Ovary (tissue), 9 donors: ENCODE results near the gene FADS2. TPM values are rescaled to one million over a fixed set of nuclear protein-coding genes. Genes with fewer than 3 reads are reported as not detected.
A peak's percentile ranks its signal among the peaks of the same experiment; 100 is the strongest.

Experiments
- DNase-seq, 5 donors: peaks; one replicate each; pipeline ENCODE4 v3.0.0-alpha.2; 2019 to 2020
- H3K27ac ChIP-seq, 2 donors: fragments of 200-600 bp; one replicate each; pipeline versions ENCODE4 v1.5.1 to v1.8.0; 2019 to 2022
- H3K27me3 ChIP-seq: fragments of 200-600 bp; one replicate; pipeline ENCODE4 v1.8.0; 2022
- H3K36me3 ChIP-seq: fragments of 200-600 bp; sonication (generic); one replicate; pipeline ENCODE4 v1.5.1; 2019
- H3K4me1 ChIP-seq: one replicate; pipeline ENCODE4 v1.8.1; 2013; ENCODE audit warnings: mild to moderate bottlenecking, moderate library complexity; ENCODE audit not compliant: insufficient read depth
- H3K4me3 ChIP-seq: fragments of 200-600 bp; sonication (generic); one replicate; pipeline ENCODE4 v1.5.1; 2017
- H3K9me3 ChIP-seq, 2 donors: fragments of 200-600 bp in 1 of 2; sonication (generic) in 1 of 2; one replicate each; pipeline versions ENCODE4 v1.5.1 to v1.8.1; 2013 to 2019; ENCODE audit warnings: mild to moderate bottlenecking in 1 of 2, moderate library complexity in 1 of 2
- CTCF ChIP-seq, 3 donors: fragments of 450-650 bp in 2 of 3; fragments of 200-600 bp in 1 of 3; IDR thresholded peaks; one replicate each; pipeline versions ENCODE4 v1.5.1 to v1.8.0; 2016 to 2022; ENCODE audit warnings: antibody characterized with exemption in 3 of 3, mild to moderate bottlenecking in 1 of 3
- EP300 ChIP-seq: sonication (generic); formaldehyde crosslinking; IDR thresholded peaks from one replicate; pipeline ENCODE4 v1.6.1; 2017; ENCODE audit warnings: antibody characterized with exemption
- POLR2A ChIP-seq: fragments of 450-650 bp; IDR thresholded peaks from one replicate; pipeline ENCODE4 v1.6.1; 2017; ENCODE audit warnings: antibody characterized with exemption, mild to moderate bottlenecking, moderate library complexity
- WGBS, 3 donors: extraction: QIAGEN DNeasy Blood & Tissue Kit in 1 of 3; methylation state at CpG; one replicate each; pipeline versions ENCODE4 v1.1.5 to v1.1.7; 2013 to 2017; 5-methylcytosine and 5-hydroxymethylcytosine counted together
- intact Hi-C, 4 donors: fragments of 100-400 bp; cut with DNase I; formaldehyde crosslinking; loops; one replicate each; pipeline versions ENCODE4 v1.11.0 to v1.15.1; 2022 to 2023
- polyA plus RNA-seq, 2 donors: library from polyadenylated mRNA; stranded (reverse); fragments of 200-250 nt in 1 of 2; fragments of 350-450 nt in 1 of 2; fragmentation: Illumina TruSeq in 1 of 2; extraction: RNeasy Lipid Tissue Mini Kit (QIAGEN cat#74804) in 1 of 2; gene quantifications; one replicate each; pipeline ENCODE4 v1.2.3, GENCODE V29; 2013 to 2014
- total RNA-seq, 7 donors: library from RNA; depleted of rRNA in 2 of 7; stranded (reverse); fragments of >200 nt in 2 of 7; fragmentation: NEBNext Ultra II Directional in 3 of 7; extraction: Animal tissue kit (Norgen Biotek cat#: 25700) in 3 of 7; gene quantifications; one replicate each; pipeline versions ENCODE4 v1.1.0 to v1.2.4, GENCODE V29; 2016 to 2023
- donor health status: DM: no; HTN: no; CAD: no; lungs with moderate emphysema.
- donor health status: DM: no; HTN: no; CAD: no.
- donor health status: Bipolar disorder and iron deficiency.
- donor health status: DM: yes; HTN: yes; CAD: no.
- donor health status: DM: no; HTN: no; CAD: no.
- donor health status: DM: yes; HTN: yes; CAD: no.

FADS2 gene
- total and polyA plus RNA-seq, 9 donors = 6.3 to 298 (median 26.2) TPM

GRCh38 chr11:61826930-61827570 lies 1.1 kb upstream of the FADS2 start:
- intact Hi-C loops = no loop called here
- TF ChIP-seq CTCF (IDR thresholded peaks at IDR 0.05) (no peak), POLR2A (no peak), EP300 (no peak)
- H3K9me3 ChIP-seq = no peaks in the 10 kb centered on the region
- no peaks in the 10 kb centered on the region for H3K36me3 ChIP-seq
- peak in 1 of 5 donors; percentile 43 for DNase-seq
- 17 to 26% (median 18%) methylated on average over 23 of the region's 23 CpGs for WGBS, 3 donors
- H3K27me3 ChIP-seq = no peaks in the 10 kb centered on the region
- peak overlapping the region; percentile 49 for H3K4me3 ChIP-seq
- H3K27ac ChIP-seq = peak overlapping the region; percentile 59 to 71
- peaks cover 8% of the 10 kb centered on the region for H3K4me1 ChIP-seq

- Histone ChIP-seq H3K27ac (peak overlapping the region; percentile 34 to 71), H3K9me3 (no peaks in the 10 kb centered on the region), H3K27me3 (no peaks in the 10 kb centered on the region), H3K4me1 (peaks cover 8% of the 10 kb centered on the region), H3K36me3 (no peaks in the 10 kb centered on the region), H3K4me3 (peak overlapping the region; percentile 49)
- no peak for TF ChIP-seq EP300
- TF ChIP-seq CTCF (IDR thresholded peaks at IDR 0.05) = no peak
- no peak for TF ChIP-seq POLR2A
- no peak for DNase-seq
- WGBS, 3 donors = 0 to 1% (median 1%) methylated on average over 16 of the region's 16 CpGs
- intact Hi-C loops = loop anchor here in 1 of 4 donors (2.0 kb wide), 1 partner anchor 62 kb away; the partner anchor contains the start of gene FADS3
Measured at GRCh38 chr11:61828379-61828628, 204 bp downstream of the FADS2 start.

- intact Hi-C loops = loop anchor here in 1 of 4 donors (2.0 kb wide), 1 partner anchor 62 kb away; the partner anchor contains the start of gene FADS3
- Histone ChIP-seq H3K4me1 (peaks cover 8% of the 10 kb centered on the region), H3K4me3 (peak overlapping the region; percentile 49), H3K9me3 (no peaks in the 10 kb centered on the region), H3K36me3 (no peaks in the 10 kb centered on the region), H3K27me3 (no peaks in the 10 kb centered on the region), H3K27ac (peak overlapping the region; percentile 34 to 57)
- no peak for TF ChIP-seq POLR2A
- peak in 2 of 3 donors; percentile 40 to 43 for TF ChIP-seq CTCF (IDR thresholded peaks at IDR 0.05)
- DNase-seq = peak; percentile 45 to 71 (median 46)
- WGBS, 3 donors = 1 to 2% (median 1%) methylated on average over 31 to 55 of the region's 55 CpGs
Measured at GRCh38 chr11:61828629-61829407, 718 bp downstream of the FADS2 start.

GRCh38 chr11:61829806-61830205 lies 1.7 kb downstream of the FADS2 start:
- 76 to 83% (median 79%) methylated on average over 4 of the region's 4 CpGs for WGBS, 3 donors
- DNase-seq = no peak
- Histone ChIP-seq H3K27me3 (no peaks in the 10 kb centered on the region), H3K4me1 (peaks cover 12% of the 10 kb centered on the region), H3K36me3 (no peaks in the 10 kb centered on the region), H3K4me3 (no peak overlapping the region), H3K27ac (peak overlapping the region; percentile 34 to 38), H3K9me3 (no peaks in the 10 kb centered on the region)
- intact Hi-C loops = loop anchor here in 1 of 4 donors (2.0 kb wide), 1 partner anchor 61 kb away; the partner anchor contains the start of gene FADS3
- TF ChIP-seq CTCF (IDR thresholded peaks at IDR 0.05) (no peak), POLR2A (no peak), EP300 (no peak)
